ENCODE data around the gene ANXA6. TPM values are rescaled to one million over a fixed set of nuclear protein-coding genes. Genes with fewer than 3 reads are reported as not detected.

ANXA6 gene
- polyA plus RNA-seq, 1 donor = 112 TPM

DNA sequence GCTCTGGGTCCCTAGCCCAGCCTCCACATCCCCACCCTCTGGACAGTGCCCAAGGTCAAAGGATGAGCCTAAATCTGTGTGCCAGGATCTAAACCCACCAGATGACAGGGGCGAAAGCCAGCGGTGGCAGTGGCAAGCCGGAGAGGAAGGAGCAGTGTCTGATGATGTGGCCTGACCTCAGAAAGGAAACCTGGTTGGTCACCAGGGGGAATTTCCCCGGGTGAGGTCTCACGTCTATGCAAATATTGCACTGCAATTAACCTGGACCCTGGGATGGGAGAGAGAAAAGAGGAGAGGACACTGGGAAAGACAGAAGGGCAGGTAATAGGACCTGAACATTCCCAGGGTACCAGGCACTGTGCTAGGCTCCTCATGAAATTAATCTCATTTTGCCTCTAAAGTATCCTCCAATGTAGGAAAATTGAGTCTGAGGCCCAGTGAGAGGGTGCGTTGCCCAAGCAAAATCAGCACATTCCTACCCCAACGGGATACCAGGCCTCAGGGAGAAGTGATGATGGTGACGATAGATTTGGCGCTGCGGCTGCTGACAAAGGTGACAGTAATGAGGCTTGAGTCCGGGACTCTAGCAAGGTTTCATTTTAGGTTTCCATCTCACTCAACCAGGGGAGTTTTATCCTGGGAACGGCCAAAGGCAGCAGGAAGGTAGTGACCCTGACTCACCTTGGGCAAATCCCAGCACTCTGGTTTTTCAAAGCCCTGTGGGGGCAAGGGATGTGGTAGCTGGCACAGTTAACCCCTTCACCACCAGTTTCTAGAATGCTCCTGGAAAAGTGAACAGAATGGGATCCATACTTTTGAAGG, 63.3 kb downstream of the ANXA6 start:
- Histone ChIP-seq H3K4me1 (ENCODE audit: control insufficient read depth, insufficient read depth, low read length) (peaks cover 47% of the 10 kb centered on the region), H3K4me3 (ENCODE audit: low read length) (no peak overlapping the region), H3K36me3 (ENCODE audit: control insufficient read depth, insufficient read depth, low read length) (no peaks in the 10 kb centered on the region), H3K9me3 (ENCODE audit: control insufficient read depth, low read depth, low read length) (no peaks in the 10 kb centered on the region), H3K27ac (ENCODE audit: low read length) (peak overlapping the region; percentile 89), H3K27me3 (ENCODE audit: control insufficient read depth, insufficient read depth, low read length) (no peaks in the 10 kb centered on the region)
- DNase-seq = peak in 1 of 2 donors; percentile 62
- WGBS (ENCODE audit: insufficient coverage, low lambda C conversion rate) = no CpG with 5 or more reads among the region's 12 CpGs

DNA sequence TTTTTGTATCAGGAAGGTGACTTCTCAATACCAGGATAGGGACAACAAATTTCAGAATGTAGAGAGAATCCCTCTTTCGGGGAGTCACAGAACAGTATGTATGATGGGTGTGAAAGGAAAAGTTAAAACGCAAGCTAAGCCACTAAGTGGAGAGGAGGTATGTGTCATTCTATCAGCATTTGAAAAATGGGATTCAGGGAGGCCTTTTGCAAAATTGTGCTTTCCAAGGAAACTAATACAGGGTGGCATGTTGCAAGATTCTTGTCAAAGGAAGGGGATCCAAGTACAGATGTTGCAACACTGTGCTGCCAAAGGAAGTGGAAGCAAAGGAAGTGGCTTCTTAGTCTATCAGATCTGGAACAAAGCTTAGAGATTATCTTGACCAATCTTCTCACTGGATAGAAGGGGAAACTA, 64.1 kb downstream of the ANXA6 start:
- peaks cover 47% of the 10 kb centered on the region for H3K4me1 ChIP-seq (ENCODE audit: control insufficient read depth, insufficient read depth, low read length)
- no peaks in the 10 kb centered on the region for H3K36me3 ChIP-seq (ENCODE audit: control insufficient read depth, insufficient read depth, low read length)
- H3K27ac ChIP-seq (ENCODE audit: low read length) = peak overlapping the region; percentile 89
- no peaks in the 10 kb centered on the region for H3K27me3 ChIP-seq (ENCODE audit: control insufficient read depth, insufficient read depth, low read length)
- 11% methylated on average over 1 of the region's 2 CpGs for WGBS (ENCODE audit: insufficient coverage, low lambda C conversion rate)
- peak; percentile 62 to 77 for DNase-seq
- no peaks in the 10 kb centered on the region for H3K9me3 ChIP-seq (ENCODE audit: control insufficient read depth, low read depth, low read length)
- H3K4me3 ChIP-seq (ENCODE audit: low read length) = no peak overlapping the region

DNA sequence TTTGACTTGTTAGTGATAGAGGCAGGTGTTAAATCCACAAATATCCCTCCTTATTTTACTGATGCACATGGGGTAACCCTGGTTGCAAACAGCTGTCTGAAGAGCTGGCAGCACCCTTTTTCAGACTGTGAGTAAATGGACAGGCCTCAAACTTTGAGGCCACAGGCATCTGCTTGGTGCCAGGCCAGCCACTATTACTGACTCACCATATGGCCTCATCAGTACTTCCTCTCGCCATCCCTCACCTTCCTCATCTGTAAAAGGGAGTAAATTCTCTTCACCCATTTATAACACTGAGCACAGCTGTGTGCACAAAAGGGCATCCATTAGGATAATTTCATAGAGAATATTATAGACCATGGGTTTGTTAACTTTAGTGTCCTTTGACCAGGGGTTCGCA, 64.8 kb downstream of the ANXA6 start:
- peak in 1 of 2 donors; percentile 61 for DNase-seq
- no CpG with 5 or more reads among the region's 2 CpGs for WGBS (ENCODE audit: insufficient coverage, low lambda C conversion rate)
- Histone ChIP-seq H3K4me1 (ENCODE audit: control insufficient read depth, insufficient read depth, low read length) (peaks cover 47% of the 10 kb centered on the region), H3K27me3 (ENCODE audit: control insufficient read depth, insufficient read depth, low read length) (no peaks in the 10 kb centered on the region), H3K27ac (ENCODE audit: low read length) (peak overlapping the region; percentile 89), H3K9me3 (ENCODE audit: control insufficient read depth, low read depth, low read length) (no peaks in the 10 kb centered on the region), H3K4me3 (ENCODE audit: low read length) (no peak overlapping the region), H3K36me3 (ENCODE audit: control insufficient read depth, insufficient read depth, low read length) (no peaks in the 10 kb centered on the region)

GRCh38 chr5:151089726-151090125, 67.9 kb downstream of the ANXA6 start:
- no peak for DNase-seq
- no peaks in the 10 kb centered on the region for H3K27me3 ChIP-seq (ENCODE audit: control insufficient read depth, insufficient read depth, low read length)
- H3K36me3 ChIP-seq (ENCODE audit: control insufficient read depth, insufficient read depth, low read length) = no peaks in the 10 kb centered on the region
- H3K4me1 ChIP-seq (ENCODE audit: control insufficient read depth, insufficient read depth, low read length) = peaks cover 49% of the 10 kb centered on the region
- no peak overlapping the region for H3K27ac ChIP-seq (ENCODE audit: low read length)
- H3K4me3 ChIP-seq (ENCODE audit: low read length) = no peak overlapping the region
- no peaks in the 10 kb centered on the region for H3K9me3 ChIP-seq (ENCODE audit: control insufficient read depth, low read depth, low read length)
- 79% methylated on average over 2 of the region's 2 CpGs for WGBS (ENCODE audit: insufficient coverage, low lambda C conversion rate)

DNA sequence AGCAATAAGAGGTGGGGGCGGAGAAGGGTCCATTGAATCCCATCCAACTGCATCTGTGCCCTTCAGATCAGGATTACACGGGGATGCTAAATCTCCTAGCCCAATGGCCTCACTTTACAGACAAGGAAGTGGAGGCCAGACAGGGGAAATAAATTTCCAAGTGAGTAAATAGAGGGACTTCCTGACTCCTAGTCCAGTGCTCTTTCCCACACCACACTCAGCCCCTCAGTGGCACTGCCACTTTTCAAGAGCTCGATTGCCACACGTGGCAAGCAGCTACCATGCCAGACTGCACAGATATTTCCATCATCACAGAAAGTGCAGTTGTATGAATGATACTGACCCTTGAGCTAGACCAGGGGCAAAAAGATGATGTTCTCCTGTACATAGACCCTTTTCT, 68.6 kb downstream of the ANXA6 start:
- Histone ChIP-seq H3K4me3 (ENCODE audit: low read length) (no peak overlapping the region), H3K4me1 (ENCODE audit: control insufficient read depth, insufficient read depth, low read length) (peaks cover 44% of the 10 kb centered on the region), H3K27me3 (ENCODE audit: control insufficient read depth, insufficient read depth, low read length) (no peaks in the 10 kb centered on the region), H3K27ac (ENCODE audit: low read length) (no peak overlapping the region), H3K36me3 (ENCODE audit: control insufficient read depth, insufficient read depth, low read length) (no peaks in the 10 kb centered on the region), H3K9me3 (ENCODE audit: control insufficient read depth, low read depth, low read length) (no peaks in the 10 kb centered on the region)
- no CpG with 5 or more reads among the region's 4 CpGs for WGBS (ENCODE audit: insufficient coverage, low lambda C conversion rate)
- DNase-seq = no peak

- Histone ChIP-seq H3K4me3 (ENCODE audit: low read length) (no peak overlapping the region), H3K27me3 (ENCODE audit: control insufficient read depth, insufficient read depth, low read length) (no peaks in the 10 kb centered on the region), H3K27ac (ENCODE audit: low read length) (no peak overlapping the region), H3K4me1 (ENCODE audit: control insufficient read depth, insufficient read depth, low read length) (peaks cover 38% of the 10 kb centered on the region), H3K9me3 (ENCODE audit: control insufficient read depth, low read depth, low read length) (no peaks in the 10 kb centered on the region), H3K36me3 (ENCODE audit: control insufficient read depth, insufficient read depth, low read length) (no peaks in the 10 kb centered on the region)
- no peak for DNase-seq
- no CpG with 5 or more reads among the region's 7 CpGs for WGBS (ENCODE audit: insufficient coverage, low lambda C conversion rate)
These were observed 70.1 kb downstream of the ANXA6 start for GRCh38 chr5:151087486-151087885.

GRCh38 chr5:151086905-151087360, 70.6 kb downstream of the ANXA6 start:
- peak in 1 of 2 donors; percentile 49 for DNase-seq
- peaks cover 41% of the 10 kb centered on the region for H3K4me1 ChIP-seq (ENCODE audit: control insufficient read depth, insufficient read depth, low read length)
- H3K27ac ChIP-seq (ENCODE audit: low read length) = peak overlapping the region; percentile 10
- no peaks in the 10 kb centered on the region for H3K36me3 ChIP-seq (ENCODE audit: control insufficient read depth, insufficient read depth, low read length)
- WGBS (ENCODE audit: insufficient coverage, low lambda C conversion rate) = no CpG with 5 or more reads among the region's 10 CpGs
- H3K9me3 ChIP-seq (ENCODE audit: control insufficient read depth, low read depth, low read length) = no peaks in the 10 kb centered on the region
- no peak overlapping the region for H3K4me3 ChIP-seq (ENCODE audit: low read length)
- H3K27me3 ChIP-seq (ENCODE audit: control insufficient read depth, insufficient read depth, low read length) = no peaks in the 10 kb centered on the region

DNA sequence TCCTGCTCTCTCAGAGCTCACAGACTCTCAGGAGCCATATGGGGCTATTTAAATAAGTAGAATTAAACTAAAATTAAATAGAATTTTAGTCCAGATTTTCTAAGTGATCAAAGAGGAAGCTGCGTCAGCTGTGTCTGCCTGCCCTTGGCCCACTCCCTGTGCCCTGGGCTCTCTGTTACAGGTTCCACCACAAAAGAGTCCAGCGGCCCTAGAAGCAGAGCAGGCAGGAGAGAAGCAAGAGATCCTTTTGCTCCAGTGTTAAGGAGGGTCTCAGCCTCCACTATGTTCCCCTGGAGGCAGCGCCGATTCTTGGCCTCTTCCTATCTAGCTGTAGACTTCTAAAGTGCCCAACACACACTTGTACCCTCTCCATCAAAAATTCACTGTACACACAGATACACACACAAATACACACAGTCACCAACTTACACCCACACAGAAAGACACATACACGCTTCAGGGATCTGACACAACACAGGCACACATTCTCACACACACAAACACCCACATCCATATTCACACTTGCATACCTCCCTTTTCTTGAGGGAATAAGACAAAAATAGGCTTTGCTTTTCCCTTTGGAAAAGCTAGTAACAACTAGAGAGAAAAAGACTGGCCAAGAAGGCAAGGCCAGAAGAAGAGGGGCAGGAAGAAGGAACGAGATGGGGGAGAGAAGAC, 71.2 kb downstream of the ANXA6 start:
- no peak for DNase-seq
- Histone ChIP-seq H3K4me3 (ENCODE audit: low read length) (no peak overlapping the region), H3K9me3 (ENCODE audit: control insufficient read depth, low read depth, low read length) (no peaks in the 10 kb centered on the region), H3K4me1 (ENCODE audit: control insufficient read depth, insufficient read depth, low read length) (peaks cover 41% of the 10 kb centered on the region), H3K36me3 (ENCODE audit: control insufficient read depth, insufficient read depth, low read length) (no peaks in the 10 kb centered on the region), H3K27me3 (ENCODE audit: control insufficient read depth, insufficient read depth, low read length) (no peaks in the 10 kb centered on the region), H3K27ac (ENCODE audit: low read length) (peak overlapping the region; percentile 80)
- no CpG with 5 or more reads among the region's 6 CpGs for WGBS (ENCODE audit: insufficient coverage, low lambda C conversion rate)

DNA sequence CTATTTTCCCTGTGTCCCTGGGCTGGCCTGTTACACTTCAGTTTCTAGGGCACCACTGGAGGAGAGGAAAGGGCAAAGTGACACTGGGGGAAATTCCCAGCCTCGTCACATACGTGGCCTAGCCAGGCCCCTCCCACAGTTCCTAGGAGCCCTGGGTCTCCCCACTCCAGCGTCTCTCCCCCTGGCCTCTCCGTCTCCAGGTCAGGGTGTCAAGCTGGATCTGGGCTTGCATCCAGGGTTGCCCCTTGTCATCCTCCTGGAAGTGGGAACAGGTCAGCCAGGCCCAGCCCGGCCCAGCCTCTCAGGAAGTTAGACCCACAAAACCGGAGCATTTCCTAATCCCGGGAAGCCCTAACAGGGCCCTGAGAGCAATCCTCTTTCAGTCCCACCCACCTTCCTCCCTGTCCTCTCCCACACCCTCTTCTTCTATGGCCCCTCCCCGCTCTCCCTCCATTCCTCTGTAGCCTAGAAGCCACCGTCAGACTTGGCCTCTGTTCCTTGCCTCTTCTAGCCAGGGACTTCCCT, 72.0 kb downstream of the ANXA6 start:
- DNase-seq = peak; percentile 78 to 86
- no peak overlapping the region for H3K4me3 ChIP-seq (ENCODE audit: low read length)
- no peaks in the 10 kb centered on the region for H3K36me3 ChIP-seq (ENCODE audit: control insufficient read depth, insufficient read depth, low read length)
- H3K4me1 ChIP-seq (ENCODE audit: control insufficient read depth, insufficient read depth, low read length) = peaks cover 41% of the 10 kb centered on the region
- peak overlapping the region; percentile 80 for H3K27ac ChIP-seq (ENCODE audit: low read length)
- H3K9me3 ChIP-seq (ENCODE audit: control insufficient read depth, low read depth, low read length) = no peaks in the 10 kb centered on the region
- H3K27me3 ChIP-seq (ENCODE audit: control insufficient read depth, insufficient read depth, low read length) = no peaks in the 10 kb centered on the region
- WGBS (ENCODE audit: insufficient coverage, low lambda C conversion rate) = no CpG with 5 or more reads among the region's 9 CpGs

GRCh38 chr5:151084363-151084762, 73.2 kb downstream of the ANXA6 start:
- DNase-seq = no peak
- Histone ChIP-seq H3K36me3 (ENCODE audit: control insufficient read depth, insufficient read depth, low read length) (no peaks in the 10 kb centered on the region), H3K4me1 (ENCODE audit: control insufficient read depth, insufficient read depth, low read length) (peaks cover 45% of the 10 kb centered on the region), H3K4me3 (ENCODE audit: low read length) (no peak overlapping the region), H3K27me3 (ENCODE audit: control insufficient read depth, insufficient read depth, low read length) (no peaks in the 10 kb centered on the region), H3K27ac (ENCODE audit: low read length) (no peak overlapping the region), H3K9me3 (ENCODE audit: control insufficient read depth, low read depth, low read length) (no peaks in the 10 kb centered on the region)
- 100% methylated on average over 1 of the region's 7 CpGs for WGBS (ENCODE audit: insufficient coverage, low lambda C conversion rate)
